Lower lobe of right lung (tissue), 2 donors: Measurements from ENCODE around the gene BLOC1S6. TPM values are rescaled to one million over a fixed set of nuclear protein-coding genes. Genes with fewer than 3 reads are reported as not detected.

Experiments
- ATAC-seq, 2 donors: fragments of 200-7000 bp; cut with Tn5 transposase; one replicate each; pipeline ENCODE4 v1.9.1; 2020 to 2022; ENCODE audit warnings: mild to moderate bottlenecking in 2 of 2, moderate library complexity in 2 of 2
- DNase-seq: peaks from one replicate; pipeline ENCODE4 v3.0.0-alpha.2; 2020
- H3K27ac ChIP-seq: fragments of 200-600 bp; one replicate; pipeline ENCODE4 v1.8.0; 2022
- H3K27me3 ChIP-seq: fragments of 200-600 bp; one replicate; pipeline ENCODE4 v1.8.0; 2022; ENCODE audit warnings: low read depth
- H3K36me3 ChIP-seq: fragments of 200-600 bp; one replicate; pipeline ENCODE4 v1.8.0; 2022; ENCODE audit warnings: mild to moderate bottlenecking
- H3K4me1 ChIP-seq: fragments of 200-600 bp; one replicate; pipeline ENCODE4 v1.8.0; 2022
- H3K4me3 ChIP-seq: fragments of 200-600 bp; one replicate; pipeline ENCODE4 v1.8.0; 2022; ENCODE audit warnings: mild to moderate bottlenecking
- H3K9me3 ChIP-seq: fragments of 200-600 bp; one replicate; pipeline ENCODE4 v1.8.0; 2022
- CTCF ChIP-seq: fragments of 200-600 bp; IDR thresholded peaks from one replicate; pipeline ENCODE4 v1.8.0; 2022; ENCODE audit warnings: antibody characterized with exemption, mild to moderate bottlenecking
- intact Hi-C: fragments of 100-400 bp; cut with DNase I; formaldehyde crosslinking; loops from one replicate; pipeline ENCODE4 v1.11.0; 2022
- total RNA-seq: library from RNA; stranded (reverse); fragmentation: NEBNext Ultra II Directional; extraction: Animal tissue kit (Norgen Biotek cat#: 25700); gene quantifications from one replicate; pipeline ENCODE4 v1.2.1, GENCODE V29; 2021
- donor health status: DM: no; HTN: yes; CAD: no; lungs with severe emphysema.

BLOC1S6 gene
- total RNA-seq, 1 donor from 2014 or later: 41.0 TPM

GRCh38 chr15:45635191-45635638 is 48.0 kb downstream of the BLOC1S6 start:
- intact Hi-C loops: no loop called here
- no peaks in the 10 kb centered on the region for H3K27me3 ChIP-seq
- no peaks in the 10 kb centered on the region for H3K36me3 ChIP-seq
- peak; percentile 54 for TF ChIP-seq CTCF
- peaks cover 44% of the 10 kb centered on the region for H3K4me1 ChIP-seq
- no peaks in the 10 kb centered on the region for H3K9me3 ChIP-seq
- peak overlapping the region; percentile 82 for H3K4me3 ChIP-seq
- peak; percentile 83 for DNase-seq
- H3K27ac ChIP-seq: peak overlapping the region; percentile 98
- ATAC-seq: peak; percentile 79 to 81

- Histone ChIP-seq H3K9me3 (no peaks in the 10 kb centered on the region), H3K4me3 (peak overlapping the region; percentile 82), H3K27ac (peak overlapping the region; percentile 98), H3K4me1 (peaks cover 50% of the 10 kb centered on the region), H3K27me3 (no peaks in the 10 kb centered on the region), H3K36me3 (no peaks in the 10 kb centered on the region)
- no peak for TF ChIP-seq CTCF
- DNase-seq: no peak
- intact Hi-C loops: no loop called here
- peak in 1 of 2 donors; percentile 3 for ATAC-seq
These were observed 48.6 kb downstream of the BLOC1S6 start for GRCh38 chr15:45635763-45636292.

DNA sequence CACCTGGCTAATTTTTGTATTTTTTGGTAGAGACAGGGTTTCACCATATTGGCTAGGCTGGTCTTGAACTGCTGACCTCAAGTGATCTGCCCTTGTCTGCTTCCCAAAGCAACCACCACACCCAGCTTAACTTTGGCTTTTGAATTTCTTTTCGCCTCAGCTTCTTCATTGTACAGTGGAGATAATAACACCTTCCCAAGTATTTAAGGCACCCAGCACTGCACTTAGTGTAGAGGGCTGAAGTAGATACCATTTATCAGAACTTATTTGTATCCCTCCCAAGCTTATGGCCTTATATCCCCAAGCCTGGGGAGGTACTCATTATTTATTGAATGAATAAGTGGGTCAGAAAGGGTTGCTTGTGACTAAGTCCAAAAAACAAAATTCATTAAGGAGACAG is 50.0 kb downstream of the BLOC1S6 start:
- Histone ChIP-seq H3K4me1 (peaks cover 63% of the 10 kb centered on the region), H3K4me3 (peak overlapping the region; percentile 82)

GRCh38 chr15:45637552-45638033 is 50.4 kb downstream of the BLOC1S6 start:
- intact Hi-C loops: no loop called here
- ATAC-seq (peak; percentile 17 to 52), DNase-seq (no peak)
- H3K9me3 ChIP-seq: no peaks in the 10 kb centered on the region
- peaks cover 68% of the 10 kb centered on the region for H3K4me1 ChIP-seq
- peak overlapping the region; percentile 84 for H3K27ac ChIP-seq
- TF ChIP-seq CTCF: no peak
- H3K36me3 ChIP-seq: no peaks in the 10 kb centered on the region
- no peaks in the 10 kb centered on the region for H3K27me3 ChIP-seq
- H3K4me3 ChIP-seq: peak overlapping the region; percentile 82

More for the DNA sequence above, 50.0 kb downstream of the BLOC1S6 start:
- DNase-seq: no peak
- ATAC-seq: no peak
- H3K27me3 ChIP-seq: no peaks in the 10 kb centered on the region
- H3K36me3 ChIP-seq: no peaks in the 10 kb centered on the region
- no peaks in the 10 kb centered on the region for H3K9me3 ChIP-seq
- TF ChIP-seq CTCF: no peak
- peak overlapping the region; percentile 84 for H3K27ac ChIP-seq
- intact Hi-C loops: no loop called here

- Histone ChIP-seq H3K36me3 (no peaks in the 10 kb centered on the region), H3K27ac (peak overlapping the region; percentile 54), H3K4me3 (no peak overlapping the region), H3K9me3 (no peaks in the 10 kb centered on the region), H3K27me3 (no peaks in the 10 kb centered on the region), H3K4me1 (peaks cover 95% of the 10 kb centered on the region)
- DNase-seq (no peak), ATAC-seq (peak in 1 of 2 donors; percentile 18)
- no peak for TF ChIP-seq CTCF
- intact Hi-C loops: no loop called here
These were observed 53.4 kb downstream of the BLOC1S6 start for GRCh38 chr15:45640616-45641015.
